Measurements from ENCODE around the gene MEIOB. TPM values are rescaled to one million over a fixed set of nuclear protein-coding genes. Genes with fewer than 3 reads are reported as not detected.

Gene MEIOB
- total RNA-seq, 4 donors from 2014 or later = 0.76 TPM; not detected in 3

DNA sequence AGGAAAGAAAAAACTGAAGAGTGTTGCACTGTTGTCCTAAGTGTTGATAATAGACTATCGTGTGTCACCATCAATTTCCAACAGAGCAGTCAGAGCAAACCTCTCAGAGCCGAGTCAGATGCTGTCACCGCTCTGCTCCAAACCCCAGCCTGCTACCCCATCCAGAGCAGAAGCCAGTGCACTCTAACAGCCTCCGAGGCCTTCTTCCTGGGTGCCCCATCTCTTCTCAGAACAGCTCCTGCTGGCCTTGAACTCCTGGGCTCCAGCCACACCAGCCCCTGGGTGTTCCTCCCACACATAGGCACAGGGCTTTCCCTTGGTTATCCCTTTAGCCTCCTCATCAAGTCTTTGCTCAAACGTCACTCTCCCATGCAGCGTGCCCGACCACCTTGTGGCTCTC lies 21.0 kb downstream of the MEIOB start:
- no peak for TF ChIP-seq POLR2A (IDR thresholded peaks at IDR 0.05)
- TF ChIP-seq, protein P1, sequence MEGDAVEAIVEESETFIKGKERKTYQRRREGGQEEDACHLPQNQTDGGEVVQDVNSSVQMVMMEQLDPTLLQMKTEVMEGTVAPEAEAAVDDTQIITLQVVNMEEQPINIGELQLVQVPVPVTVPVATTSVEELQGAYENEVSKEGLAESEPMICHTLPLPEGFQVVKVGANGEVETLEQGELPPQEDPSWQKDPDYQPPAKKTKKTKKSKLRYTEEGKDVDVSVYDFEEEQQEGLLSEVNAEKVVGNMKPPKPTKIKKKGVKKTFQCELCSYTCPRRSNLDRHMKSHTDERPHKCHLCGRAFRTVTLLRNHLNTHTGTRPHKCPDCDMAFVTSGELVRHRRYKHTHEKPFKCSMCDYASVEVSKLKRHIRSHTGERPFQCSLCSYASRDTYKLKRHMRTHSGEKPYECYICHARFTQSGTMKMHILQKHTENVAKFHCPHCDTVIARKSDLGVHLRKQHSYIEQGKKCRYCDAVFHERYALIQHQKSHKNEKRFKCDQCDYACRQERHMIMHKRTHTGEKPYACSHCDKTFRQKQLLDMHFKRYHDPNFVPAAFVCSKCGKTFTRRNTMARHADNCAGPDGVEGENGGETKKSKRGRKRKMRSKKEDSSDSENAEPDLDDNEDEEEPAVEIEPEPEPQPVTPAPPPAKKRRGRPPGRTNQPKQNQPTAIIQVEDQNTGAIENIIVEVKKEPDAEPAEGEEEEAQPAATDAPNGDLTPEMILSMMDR (IDR thresholded peaks at IDR 0.05) = no peak
- Histone ChIP-seq H3K27ac (no peak overlapping the region), H3K27me3 (peaks cover 0 to 33% (median 0%) of the 10 kb centered on the region in 4 donors), H3K9me3 (no peaks in the 10 kb centered on the region), H3K36me3 (no peaks in the 10 kb centered on the region), H3K4me3 (no peak overlapping the region), H3K4me1 (no peaks in the 10 kb centered on the region)
- DNase-seq = no peak
- WGBS, 2 donors = 66 to 80% methylated on average over 7 of the region's 7 CpGs
- intact Hi-C loops (cut with DNase I) = no loop called here

DNA sequence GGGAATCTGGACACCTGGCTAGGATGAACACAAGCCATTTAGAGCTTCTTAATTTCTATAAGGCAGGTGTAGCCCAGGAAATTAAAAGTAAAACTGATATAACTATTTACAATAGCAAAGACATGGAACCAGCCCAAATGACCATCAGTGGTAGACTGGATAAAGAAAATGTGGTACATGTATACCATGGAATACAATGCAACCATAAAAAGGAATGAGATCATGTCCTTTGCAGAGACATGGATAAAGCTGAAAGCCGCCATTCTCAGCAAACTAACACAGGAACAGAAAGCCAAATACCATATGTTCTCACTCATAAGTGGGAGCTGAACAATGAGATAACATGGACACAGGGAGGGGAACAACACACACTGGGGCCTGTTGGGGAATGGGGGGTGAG lies 25.5 kb downstream of the MEIOB start:
- Histone ChIP-seq H3K4me1 (no peaks in the 10 kb centered on the region), H3K4me3 (no peak overlapping the region), H3K9me3 (no peaks in the 10 kb centered on the region), H3K27ac (no peak overlapping the region), H3K36me3 (no peaks in the 10 kb centered on the region), H3K27me3 (peaks cover 0 to 28% (median 0%) of the 10 kb centered on the region in 4 donors)
- WGBS, 2 donors = 84 to 91% methylated on average over 1 of the region's 1 CpG
- intact Hi-C loops (cut with DNase I) = no loop called here
- no peak for DNase-seq
- TF ChIP-seq, protein P1 (IDR thresholded peaks at IDR 0.05) = no peak
- TF ChIP-seq POLR2A (IDR thresholded peaks at IDR 0.05) = no peak

DNA sequence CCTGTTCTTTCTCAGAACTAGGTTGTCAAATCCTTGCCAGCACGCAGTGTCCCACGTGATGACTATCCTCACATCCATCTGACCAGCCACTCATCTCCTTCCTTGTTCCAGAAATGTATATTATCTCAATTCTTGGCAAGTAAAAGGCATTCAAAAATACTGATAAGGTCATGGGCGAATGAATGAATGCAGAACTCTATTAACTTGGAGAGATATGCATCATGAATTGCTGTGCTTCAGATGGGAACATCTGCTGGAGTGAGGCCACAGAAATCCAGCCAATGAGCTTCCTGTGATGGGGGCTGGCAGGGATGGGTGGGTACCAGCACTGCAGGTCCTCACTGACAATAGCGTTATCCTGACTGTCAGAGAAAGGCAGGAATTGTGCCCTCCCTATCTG lies 26.0 kb downstream of the MEIOB start:
- no peaks in the 10 kb centered on the region for H3K36me3 ChIP-seq
- intact Hi-C loops (cut with DNase I) = no loop called here
- WGBS, 2 donors = 56 to 58% methylated on average over 3 to 4 of the region's 4 CpGs
- DNase-seq = no peak
- TF ChIP-seq POLR2A (IDR thresholded peaks at IDR 0.05) = no peak
- TF ChIP-seq, protein P1 (IDR thresholded peaks at IDR 0.05) = no peak
- H3K4me3 ChIP-seq = no peak overlapping the region
- H3K27ac ChIP-seq = no peak overlapping the region
- no peaks in the 10 kb centered on the region for H3K9me3 ChIP-seq
- no peaks in the 10 kb centered on the region for H3K4me1 ChIP-seq
- peaks cover 0 to 28% (median 0%) of the 10 kb centered on the region in 4 donors for H3K27me3 ChIP-seq

DNA sequence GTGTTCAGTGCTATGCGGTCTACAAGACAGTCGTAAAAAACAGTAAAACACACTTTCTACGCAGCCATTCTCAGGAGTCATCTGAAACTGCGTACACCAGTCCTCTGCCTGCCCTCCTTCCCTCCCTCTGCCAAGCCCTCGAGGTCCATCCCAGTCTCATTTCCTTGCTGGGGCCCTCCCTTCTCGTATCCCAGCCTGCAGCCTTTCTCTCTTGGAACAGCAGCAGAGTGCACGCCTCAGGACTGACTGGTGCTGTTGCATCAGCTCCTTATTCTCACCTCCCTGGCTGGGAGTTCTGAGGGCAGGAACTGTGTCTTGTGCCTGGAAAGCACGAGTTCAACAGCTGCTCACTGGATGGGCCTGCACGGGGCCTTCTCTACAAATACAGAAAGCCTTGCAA lies 32.4 kb downstream of the MEIOB start:
- H3K4me3 ChIP-seq = no peak overlapping the region
- WGBS, 2 donors = 30 to 41% methylated on average over 9 of the region's 9 CpGs
- no peaks in the 10 kb centered on the region for H3K27me3 ChIP-seq
- H3K27ac ChIP-seq = peak overlapping the region in 1 of 4 donors; percentile 32
- H3K9me3 ChIP-seq = no peaks in the 10 kb centered on the region
- no peaks in the 10 kb centered on the region for H3K36me3 ChIP-seq
- intact Hi-C loops (cut with DNase I) = no loop called here
- no peak for DNase-seq
- H3K4me1 ChIP-seq = peaks cover 0 to 5% (median under 1%) of the 10 kb centered on the region in 3 donors
- TF ChIP-seq, protein P1 (IDR thresholded peaks at IDR 0.05) = no peak
- no peak for TF ChIP-seq POLR2A (IDR thresholded peaks at IDR 0.05)

DNA sequence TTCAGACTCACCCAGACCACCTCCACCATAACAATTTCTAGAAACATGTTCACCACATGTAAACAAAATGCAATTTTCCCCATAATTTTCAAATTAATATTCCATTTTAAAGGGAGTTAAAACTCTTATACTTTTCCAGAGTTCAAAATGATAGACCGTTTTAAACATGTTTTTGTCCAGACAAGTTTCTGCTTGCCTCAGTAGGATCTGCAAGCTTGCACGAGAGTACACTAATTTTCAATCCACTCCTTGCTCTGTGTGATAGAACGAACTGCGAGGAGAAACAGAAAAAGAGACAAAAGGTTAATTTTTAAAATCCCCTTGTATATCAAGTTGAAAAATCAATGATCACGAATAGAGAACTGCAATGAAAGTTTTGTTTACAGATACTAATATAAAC lies 37.9 kb downstream of the MEIOB start:
- TF ChIP-seq, protein P1 (IDR thresholded peaks at IDR 0.05) = no peak
- TF ChIP-seq POLR2A (IDR thresholded peaks at IDR 0.05) = no peak
- intact Hi-C loops (cut with DNase I) = no loop called here
- no peak for DNase-seq
- peaks cover 3 to 49% (median 14%) of the 10 kb centered on the region in 3 donors for H3K4me1 ChIP-seq
- peak overlapping the region in 3 of 4 donors; percentile 59 to 86 (median 85) for H3K27ac ChIP-seq
- no peak overlapping the region for H3K4me3 ChIP-seq
- H3K36me3 ChIP-seq = peaks cover 0 to 27% (median 0%) of the 10 kb centered on the region in 3 donors
- H3K27me3 ChIP-seq = no peaks in the 10 kb centered on the region
- no peaks in the 10 kb centered on the region for H3K9me3 ChIP-seq
- 36 to 45% methylated on average over 5 of the region's 5 CpGs for WGBS, 2 donors

Data from esophagus squamous epithelium (tissue), 5 donors.